Dermis blood vessel endothelial cell (primary cell): ENCODE results near the gene STAC. TPM values are rescaled to one million over a fixed set of nuclear protein-coding genes. Genes with fewer than 3 reads are reported as not detected.
"Not testable (repeated sequence)": the region's sequence is repeated elsewhere in the genome, so short reads cannot be mapped to it uniquely, and the experiment has no call there.

ENCODE experiments used
- DNase-seq: peaks from one replicate; pipeline ENCODE4 v3.0.0; 2010
- total RNA-seq: library from RNA; depleted of rRNA; stranded (reverse); fragments of >200 nt; gene quantifications from 2 replicates; pipeline ENCODE4 v1.2.3, GENCODE V29; 2014

The STAC gene
- total RNA-seq, 1 donor from 2014 or later: 1.2 TPM

- DNase-seq: no peak
Measured at GRCh38 chr3:36416599-36416998, 36.3 kb downstream of the STAC start.

DNA sequence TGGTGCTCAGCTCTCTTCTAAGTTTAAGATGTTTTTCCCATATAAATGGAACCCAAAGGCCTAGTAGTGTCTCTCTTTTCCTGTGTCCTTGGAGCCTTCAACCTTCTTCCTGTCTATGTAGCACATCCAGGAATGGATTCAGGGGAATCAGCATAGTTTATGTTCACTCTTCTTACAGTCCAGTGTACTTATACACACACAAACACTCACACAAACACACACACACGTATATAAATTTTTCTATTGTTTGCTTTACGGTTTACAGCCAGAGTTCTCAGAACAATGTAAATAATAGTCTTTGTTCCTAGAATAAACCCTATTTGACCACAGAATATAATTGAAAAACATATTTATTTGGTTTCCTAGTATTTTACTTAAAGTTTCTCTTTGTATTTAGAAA lies 36.9 kb downstream of the STAC start:
- no peak for DNase-seq

DNA sequence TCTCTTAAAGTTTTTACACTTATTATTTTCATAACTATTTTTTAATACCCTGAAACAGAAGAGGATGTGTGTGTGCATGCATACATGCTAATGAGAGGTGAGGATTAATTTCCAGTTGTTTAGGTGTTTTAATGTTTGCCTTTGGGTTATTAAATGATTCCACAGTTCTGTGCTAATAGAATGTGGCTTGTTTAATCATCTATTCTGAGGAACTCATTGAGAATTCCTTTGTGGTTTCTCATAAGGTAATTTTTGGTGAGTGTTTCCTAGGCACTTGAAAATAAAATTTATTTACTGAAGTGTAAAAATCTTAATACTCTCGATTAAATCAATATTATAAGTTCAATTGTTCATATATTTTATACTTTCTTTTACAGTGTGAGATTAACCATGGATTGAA lies 38.0 kb downstream of the STAC start:
- DNase-seq: no peak

DNA sequence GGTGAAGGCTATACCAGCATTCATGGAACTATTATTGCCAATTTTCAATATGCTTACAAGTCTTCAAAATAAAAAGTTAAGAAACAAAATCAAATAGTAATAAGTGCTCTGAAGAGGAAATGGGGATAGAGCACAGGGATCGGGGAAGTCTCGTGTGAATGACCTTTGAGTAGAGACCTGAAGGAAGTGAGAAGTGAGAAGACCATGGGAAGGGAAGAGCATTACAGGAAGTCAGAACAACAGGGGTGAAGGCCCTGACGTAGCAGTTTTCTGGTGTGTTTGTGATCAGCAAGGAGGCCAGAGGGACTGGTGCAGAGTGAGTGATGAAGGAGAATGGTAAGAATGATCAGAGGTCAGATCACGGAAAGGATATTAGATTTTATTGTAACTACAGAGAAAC lies 48.1 kb downstream of the STAC start:
- DNase-seq: no peak

- DNase-seq: no peak
Measured at GRCh38 chr3:36429986-36430485, 49.7 kb downstream of the STAC start.

DNA sequence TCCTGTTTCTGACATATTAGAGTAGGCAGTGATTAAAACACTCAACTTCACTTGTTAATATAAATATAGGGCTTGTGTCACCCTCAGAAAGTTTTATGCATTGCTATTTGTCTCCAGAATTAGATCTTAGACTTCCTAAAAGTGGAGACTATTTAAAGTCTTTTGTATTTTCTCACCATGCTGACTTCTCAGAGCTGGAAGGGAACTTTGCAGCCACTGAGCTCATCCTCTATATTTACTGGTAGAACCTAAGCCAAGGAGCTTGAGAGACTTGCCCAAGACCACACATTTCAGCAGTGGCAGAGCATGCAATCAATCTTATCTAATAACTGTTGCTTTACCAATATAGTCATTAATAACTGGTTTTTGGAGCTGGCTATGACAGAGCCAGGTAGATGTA lies 53.2 kb downstream of the STAC start:
- no peak for DNase-seq

DNA sequence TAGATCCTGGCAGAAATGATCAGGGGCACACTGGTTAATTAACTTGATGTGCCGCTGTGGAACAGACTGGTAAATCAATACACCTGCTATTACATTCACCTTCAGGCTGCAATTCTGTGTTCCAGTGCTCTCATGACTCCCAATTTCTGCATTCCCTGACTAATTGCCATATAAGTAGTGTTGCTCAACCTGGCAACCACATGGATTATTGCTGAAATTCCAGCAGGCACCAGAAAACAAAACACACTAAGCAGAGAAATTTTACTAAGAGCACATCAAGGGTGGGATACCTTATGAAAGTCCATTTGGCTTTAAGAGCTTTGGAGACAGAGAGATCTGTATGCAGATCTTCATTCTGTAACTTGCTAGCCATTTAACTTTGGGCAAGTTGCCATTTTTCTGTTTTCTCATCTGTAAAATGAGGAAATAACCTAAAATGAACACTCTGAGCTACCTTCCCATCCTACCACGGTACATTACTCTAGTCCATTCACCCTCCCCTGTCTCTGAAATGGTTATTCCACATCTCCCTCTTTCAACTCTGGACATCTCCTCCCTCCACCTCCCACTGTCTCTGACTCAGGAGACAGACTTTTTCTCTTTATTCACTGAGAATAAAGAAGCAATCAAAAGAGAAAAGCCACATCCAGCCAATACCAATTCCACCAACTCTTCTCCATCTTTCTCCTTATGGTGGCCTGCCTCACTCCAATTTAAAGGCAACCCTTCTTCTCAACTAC lies 54.6 kb downstream of the STAC start:
- DNase-seq: no peak

DNA sequence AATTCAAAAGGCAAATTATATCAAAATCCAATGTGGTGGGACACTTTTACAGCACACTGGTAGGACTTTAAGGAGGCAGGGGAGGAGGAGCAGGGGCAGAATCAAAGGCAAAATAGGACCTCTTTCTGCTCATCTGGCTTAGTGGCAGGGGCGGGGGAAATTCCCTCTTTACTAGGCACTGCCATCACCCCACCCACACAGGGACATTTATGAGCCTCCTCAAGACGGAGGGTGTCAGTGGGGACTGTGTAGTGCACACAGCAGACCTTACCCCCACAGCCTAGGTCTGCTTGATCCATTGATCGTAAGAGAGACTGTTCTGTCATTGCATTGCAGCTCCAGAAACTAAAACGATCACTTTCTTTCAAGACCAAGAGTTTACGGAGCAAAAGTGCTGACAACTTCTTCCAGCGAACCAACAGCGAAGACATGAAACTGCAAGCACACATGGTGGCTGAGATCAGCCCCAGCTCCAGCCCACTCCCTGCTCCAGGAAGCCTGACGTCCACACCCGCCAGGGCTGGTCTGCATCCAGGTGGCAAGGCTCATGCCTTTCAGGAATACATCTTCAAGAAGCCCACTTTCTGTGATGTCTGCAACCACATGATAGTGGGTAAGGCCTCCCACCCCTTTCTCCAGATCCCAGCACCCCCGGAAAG lies 62.9 kb downstream of the STAC start:
- DNase-seq: no peak

DNA sequence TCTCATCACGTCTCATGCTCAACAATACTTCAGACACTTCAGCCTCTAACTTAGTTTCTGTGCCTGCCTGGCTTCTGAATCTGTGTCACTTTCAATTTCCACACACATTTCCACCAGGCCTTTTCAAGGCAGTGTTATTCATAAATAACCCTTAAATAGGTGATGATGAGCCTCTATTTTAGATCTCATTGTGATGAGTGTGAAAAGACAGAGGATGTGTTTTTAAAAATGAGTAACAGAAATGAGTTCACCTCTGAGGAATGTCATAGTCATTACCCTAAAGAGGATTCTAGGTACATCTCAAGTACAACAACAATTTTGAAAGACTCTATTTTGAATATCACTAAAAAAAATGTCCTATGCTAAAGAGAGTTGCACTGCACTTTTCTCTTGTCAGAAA lies 64.6 kb downstream of the STAC start:
- peak; percentile 4 for DNase-seq

- peak; percentile 18 for DNase-seq
Measured at GRCh38 chr3:36446276-36446675, 66.0 kb downstream of the STAC start.

- DNase-seq: no peak
Measured at GRCh38 chr3:36447061-36447460, 66.8 kb downstream of the STAC start.

GRCh38 chr3:36451816-36452215 lies 71.5 kb downstream of the STAC start:
- DNase-seq: no peak

- DNase-seq: not testable (repeated sequence)
Measured at GRCh38 chr3:36453213-36453612, 72.9 kb downstream of the STAC start.

GRCh38 chr3:36453896-36454295 lies 73.6 kb downstream of the STAC start:
- not testable (repeated sequence) for DNase-seq

GRCh38 chr3:36455406-36455805 lies 75.1 kb downstream of the STAC start:
- no peak for DNase-seq

- DNase-seq: no peak
Measured at GRCh38 chr3:36456784-36457183, 76.5 kb downstream of the STAC start.

DNA sequence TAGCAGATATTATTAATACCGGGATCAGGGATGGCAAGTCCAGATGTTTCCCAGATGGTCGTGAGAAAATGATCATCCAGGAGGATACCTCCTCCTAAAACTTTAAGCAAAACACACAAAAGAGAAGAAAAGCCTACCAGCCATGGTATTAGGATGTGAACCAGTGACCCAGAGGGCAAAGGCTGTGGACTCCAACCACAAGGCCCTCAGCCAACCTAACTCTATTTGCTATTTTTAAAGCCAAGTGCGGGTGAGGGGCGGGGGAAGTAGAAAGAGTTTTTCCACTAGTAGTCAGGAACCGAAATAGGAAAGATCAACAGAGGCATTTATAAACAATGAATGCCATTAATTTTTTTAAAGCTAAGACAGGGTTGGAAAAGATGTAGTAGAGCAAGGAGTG lies 77.4 kb downstream of the STAC start:
- DNase-seq: no peak

GRCh38 chr3:36459177-36459576 lies 78.9 kb downstream of the STAC start:
- DNase-seq: no peak

DNA sequence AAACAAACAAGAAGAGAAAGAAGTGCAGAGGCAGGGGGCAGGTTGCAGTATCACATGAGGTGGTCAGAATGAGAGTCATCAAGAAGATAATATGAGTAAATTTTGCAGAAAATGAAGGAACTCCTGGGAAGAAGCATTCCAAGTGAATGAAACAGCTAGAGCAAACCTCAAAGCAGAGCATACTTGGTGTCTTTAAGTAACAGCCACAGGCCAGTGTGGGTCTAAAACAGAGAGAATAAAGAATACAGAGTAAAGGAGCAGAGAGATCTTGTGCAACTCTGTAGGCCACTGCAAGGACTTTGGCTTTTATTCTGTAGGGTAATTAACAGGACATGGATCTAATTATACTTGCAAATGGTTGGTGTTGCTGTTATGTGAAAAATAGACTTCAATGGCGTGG lies 81.3 kb downstream of the STAC start:
- no peak for DNase-seq

DNA sequence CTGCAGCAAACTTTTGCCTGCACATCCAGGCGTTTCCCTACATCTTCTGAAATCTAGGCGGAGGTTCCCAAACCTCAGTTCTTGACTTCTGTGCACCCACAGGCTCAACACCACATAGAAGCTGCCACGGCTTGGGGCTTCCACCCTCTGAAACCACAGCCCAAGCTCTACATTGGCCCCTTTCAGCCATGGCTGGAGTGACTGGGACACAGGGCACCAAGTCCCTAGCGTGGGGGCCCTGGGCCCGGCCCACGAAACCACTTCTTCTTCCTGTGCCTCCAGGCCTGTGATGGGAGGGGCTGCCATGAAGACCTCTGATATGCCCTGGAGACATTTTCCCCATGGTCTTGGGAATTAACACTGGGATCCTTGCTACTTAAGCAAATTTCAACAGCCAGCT lies 91.7 kb downstream of the STAC start:
- DNase-seq: not testable (repeated sequence)

DNA sequence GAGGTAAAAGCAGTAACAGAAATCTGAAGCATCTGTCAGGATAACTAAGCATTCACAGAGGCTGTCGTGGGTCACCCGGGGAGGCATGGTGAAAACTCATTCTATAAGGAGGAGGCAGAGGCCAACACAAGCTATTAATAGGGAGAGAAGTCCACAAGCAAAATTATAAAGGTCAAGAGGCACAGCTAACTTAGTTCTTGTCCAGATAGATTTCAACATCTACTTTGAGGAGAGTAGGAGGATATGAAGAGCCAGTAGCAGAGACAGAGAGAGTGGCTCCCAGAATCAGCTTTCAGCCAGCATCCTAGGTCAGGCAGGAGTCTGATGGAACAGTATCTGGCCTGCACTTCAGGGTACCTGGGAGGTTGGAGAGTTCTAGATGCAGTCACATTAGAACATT lies 95.3 kb downstream of the STAC start:
- DNase-seq: no peak

DNA sequence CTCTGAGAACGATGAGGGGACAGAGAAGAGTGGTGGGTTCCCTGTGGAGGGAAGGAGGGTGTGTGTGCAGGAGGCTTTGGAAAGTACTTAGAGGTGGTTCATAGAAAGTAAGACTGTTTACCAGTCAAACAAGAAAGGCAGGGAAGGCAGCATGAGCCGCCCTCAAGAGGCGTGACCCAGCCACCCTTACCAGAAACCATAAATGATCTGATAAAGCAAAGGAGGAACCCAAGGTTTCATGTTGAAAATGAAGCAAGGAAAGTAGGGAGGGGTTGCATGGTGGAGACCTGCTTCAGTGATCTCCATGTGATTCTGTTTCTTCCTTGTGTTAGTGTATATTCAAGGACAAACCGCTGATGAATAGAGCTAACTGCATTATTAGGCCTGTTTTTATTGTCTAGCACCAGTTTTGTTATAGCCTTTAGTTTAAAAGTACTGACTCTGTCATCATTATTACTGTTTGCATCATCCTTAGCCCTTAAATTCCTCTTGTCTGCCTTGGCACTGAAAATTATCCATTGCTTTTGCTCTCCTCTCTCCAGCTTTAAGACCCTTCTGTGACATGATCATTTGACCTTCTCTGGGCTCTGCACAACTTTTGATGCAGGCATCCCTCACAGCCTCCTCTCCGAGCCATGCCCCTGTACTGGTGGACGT lies 96.1 kb downstream of the STAC start:
- DNase-seq: no peak

DNA sequence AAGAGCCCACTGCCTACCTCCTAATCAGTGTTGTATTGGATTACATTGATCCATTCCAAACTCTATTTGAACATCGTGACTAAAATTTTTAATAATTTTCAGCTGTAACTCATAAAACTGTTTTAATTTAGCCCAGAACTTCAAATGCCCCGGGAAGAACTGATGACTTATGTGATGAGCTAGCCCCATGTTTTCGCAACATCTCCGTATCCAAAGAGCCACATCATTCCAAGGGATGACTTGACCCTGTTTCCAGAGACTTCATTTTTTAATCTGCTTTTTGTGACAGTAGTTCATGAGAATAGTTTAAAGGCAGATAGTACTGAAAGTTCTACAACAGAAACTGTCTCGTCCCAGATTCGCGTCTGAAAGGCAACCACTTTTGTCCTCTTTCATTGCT lies 97.4 kb downstream of the STAC start:
- DNase-seq: no peak
